GM23248 (cell line): ENCODE data around the gene SLC3A2.

ENCODE experiments used
- EZH2 ChIP-seq: fragments of 200-600 bp; sonication (generic); IDR thresholded peaks from 2 replicates; pipeline ENCODE4 v1.6.1; 2018; ENCODE audit warnings: antibody characterized with exemption, mild to moderate bottlenecking; ENCODE audit not compliant: insufficient read depth, poor library complexity, severe bottlenecking
- EZH2phosphoT487 ChIP-seq: fragments of 200-600 bp; sonication (generic); IDR thresholded peaks from 2 replicates; pipeline ENCODE4 v1.6.1; 2018; ENCODE audit warnings: antibody characterized with exemption, moderate library complexity, mild to moderate bottlenecking, low read depth; ENCODE audit not compliant: insufficient read depth

- TF ChIP-seq EZH2 (no peak), EZH2phosphoT487 (no peak)
Measured at GRCh38 chr11:62918531-62918930, 37.8 kb downstream of the SLC3A2 start.
